Caco-2 (cell line): Measurements from ENCODE around the gene CHST3. TPM values are rescaled to one million over a fixed set of nuclear protein-coding genes. Genes with fewer than 3 reads are reported as not detected.

Experiments used
- BruUV-seq: library from RNA; stranded (reverse); fragments of 400-500 nt; replicated peaks from 2 replicates; lab custom pipeline; 2021; lab: Mats Ljungman, UMichigan
- CTCF ChIA-PET: fragments of 300-600 bp; sonication (Branson Sonifier 250); formaldehyde crosslinking; loops from one replicate; lab custom pipeline; 2022; ENCODE audit warnings: antibody characterized with exemption; lab: Charles Lee
- POLR2A ChIA-PET: fragments of 300-600 bp; sonication (Branson Sonifier 250); formaldehyde crosslinking; loops from one replicate; lab custom pipeline; 2022; ENCODE audit warnings: antibody characterized with exemption; lab: Charles Lee
- DNase-seq, 2 experiments: peaks; one replicate each; pipeline versions ENCODE4 v3.0.0 to v3.0.0-alpha.2; 2020 to 2022
- H3K27me3 ChIP-seq: replicated peaks from 2 replicates; pipeline ENCODE4 v1.6.0; 2011; ENCODE audit warnings: low read length; ENCODE audit not compliant: control insufficient read depth, insufficient read depth
- H3K36me3 ChIP-seq: 2 replicates; pipeline ENCODE4 v1.5.1; 2011; ENCODE audit warnings: low read length; ENCODE audit not compliant: control insufficient read depth, insufficient read depth
- H3K4me1 ChIP-seq: fragments of 250-450 bp; sonication (Bioruptor Pico); 2 replicates; pipeline ENCODE4 v1.5.1; 2020; ENCODE audit warnings: mild to moderate bottlenecking
- H3K4me3 ChIP-seq: 2 replicates; pipeline ENCODE4 v1.5.1; 2011; ENCODE audit warnings: low read depth, mild to moderate bottlenecking, control low read depth, low read length
- H3K9me3 ChIP-seq: fragments of 250-450 bp; sonication (Bioruptor Pico); 2 replicates; pipeline ENCODE4 v1.5.1; 2020; ENCODE audit warnings: mild to moderate bottlenecking, moderate library complexity
- H3K27ac Mint-ChIP-seq: one replicate; pipeline ENCODE4 v1.8.0; 2022; ENCODE audit warnings: mixed read lengths; ENCODE audit not compliant: unreplicated experiment
- H3K27me3 Mint-ChIP-seq: one replicate; pipeline ENCODE4 v1.8.0; 2022; ENCODE audit warnings: mixed read lengths; ENCODE audit not compliant: insufficient read depth, unreplicated experiment
- H3K36me3 Mint-ChIP-seq: one replicate; pipeline ENCODE4 v1.8.0; 2022; ENCODE audit warnings: mild to moderate bottlenecking, mixed read lengths; ENCODE audit not compliant: insufficient read depth, unreplicated experiment
- H3K4me1 Mint-ChIP-seq: one replicate; pipeline ENCODE4 v1.8.0; 2022; ENCODE audit warnings: low read depth, mixed read lengths; ENCODE audit not compliant: unreplicated experiment
- H3K4me3 Mint-ChIP-seq: one replicate; pipeline ENCODE4 v1.8.0; 2022; ENCODE audit warnings: mild to moderate bottlenecking, moderate library complexity, mixed read lengths; ENCODE audit not compliant: unreplicated experiment
- H3K9me3 Mint-ChIP-seq: one replicate; pipeline ENCODE4 v1.8.0; 2022; ENCODE audit warnings: mixed read lengths; ENCODE audit not compliant: unreplicated experiment
- CTCF ChIP-seq, 2 experiments: fragments of 200-600 bp in 1 of 2; IDR thresholded peaks; 1 replicate in 1 of 2; 2 replicates in 1 of 2; pipeline versions ENCODE4 v1.5.1 to v1.8.0; 2011 to 2022; ENCODE audit warnings: antibody characterized with exemption in 1 of 2, control low read depth in 1 of 2, inconsistent platforms in 1 of 2, low read depth in 1 of 2, low read length in 1 of 2, mild to moderate bottlenecking in 1 of 2, moderate library complexity in 1 of 2; ENCODE audit not compliant: insufficient read depth in 1 of 2, severe bottlenecking in 1 of 2, unreplicated experiment in 1 of 2
- intact Hi-C: fragments of 100-400 bp; cut with micrococcal nuclease; formaldehyde crosslinking; loops from one replicate; pipeline ENCODE4 v1.10.0; 2022; ENCODE audit not compliant: unreplicated experiment
- total RNA-seq: library from RNA; stranded (reverse); gene quantifications from 2 replicates; pipeline ENCODE4 v1.2.3, GENCODE V29; 2022

Gene CHST3
- total RNA-seq, 1 experiment from 2014 or later, result 46.0 TPM

- POLR2A ChIA-PET, result no interaction called here
These were observed 45.4 kb downstream of the CHST3 start for GRCh38 chr10:72009425-72010081.

GRCh38 chr10:72010234-72010973 lies 46.2 kb downstream of the CHST3 start:
- peaks cover 51% of the 10 kb centered on the region for H3K36me3 Mint-ChIP-seq
- no TSS peak for BruUV-seq
- POLR2A ChIA-PET, result no interaction called here

More at GRCh38 chr10:72009425-72010081, 45.4 kb downstream of the CHST3 start:
- CTCF ChIA-PET, result interaction anchor here (0.9 kb wide), 1 partner anchor 39 kb away, joined by 3 read pairs; no protein-coding TSS in a partner anchor
- H3K4me3 Mint-ChIP-seq, result no peak overlapping the region
- Histone ChIP-seq H3K27me3 (no peaks in the 10 kb centered on the region), H3K9me3 (no peaks in the 10 kb centered on the region), H3K36me3 (peaks cover 8% of the 10 kb centered on the region), H3K4me1 (peaks cover 11% of the 10 kb centered on the region; the same call in 1 of the 2 replicates), H3K4me3 (no peak overlapping the region)
- no peak for TF ChIP-seq CTCF (IDR thresholded peaks at IDR 0.05; ENCODE audit: insufficient read depth in 1 of 2, low read depth in 1 of 2, low read length in 1 of 2, severe bottlenecking in 1 of 2, unreplicated experiment in 1 of 2)
- no peaks in the 10 kb centered on the region for H3K27me3 Mint-ChIP-seq
- peaks cover 51% of the 10 kb centered on the region for H3K36me3 Mint-ChIP-seq
- H3K27ac Mint-ChIP-seq, result peak overlapping the region; percentile 81
- H3K9me3 Mint-ChIP-seq, result no peaks in the 10 kb centered on the region
- H3K4me1 Mint-ChIP-seq, result no peaks in the 10 kb centered on the region
- no peak for DNase-seq
- no TSS peak for BruUV-seq
- intact Hi-C loops, result no loop called here

More at GRCh38 chr10:72010234-72010973, 46.2 kb downstream of the CHST3 start:
- Mint-ChIP-seq H3K4me1 (no peaks in the 10 kb centered on the region), H3K27ac (peak overlapping the region; percentile 81), H3K27me3 (no peaks in the 10 kb centered on the region), H3K4me3 (no peak overlapping the region), H3K9me3 (no peaks in the 10 kb centered on the region)
- no peak for TF ChIP-seq CTCF (IDR thresholded peaks at IDR 0.05; ENCODE audit: insufficient read depth in 1 of 2, low read depth in 1 of 2, low read length in 1 of 2, severe bottlenecking in 1 of 2, unreplicated experiment in 1 of 2)
- no peak for DNase-seq
- Histone ChIP-seq H3K9me3 (no peaks in the 10 kb centered on the region), H3K4me3 (no peak overlapping the region), H3K36me3 (peaks cover 8% of the 10 kb centered on the region), H3K4me1 (peaks cover 14% of the 10 kb centered on the region), H3K27me3 (no peaks in the 10 kb centered on the region)
- intact Hi-C loops, result no loop called here
- CTCF ChIA-PET, result no interaction called here
